Testis (tissue), 2 donors: ENCODE data around the gene ATG5.

Experiments used
- POLR2A ChIP-seq: fragments of 450-650 bp; IDR thresholded peaks from one replicate; pipeline ENCODE4 v1.6.1; 2017; ENCODE audit warnings: antibody characterized with exemption, mild to moderate bottlenecking, moderate library complexity
- TF ChIP-seq, protein P1 (sequence below), 3 experiments: fragments of 450-650 bp in 2 of 3; fragments of 200-600 bp in 1 of 3; sonication (generic) in 1 of 3; IDR thresholded peaks; one replicate each; pipeline ENCODE4 v1.5.1; 2016 to 2019; ENCODE audit warnings: antibody characterized with exemption in 3 of 3, mild to moderate bottlenecking in 2 of 3, moderate library complexity in 1 of 3

DNA sequence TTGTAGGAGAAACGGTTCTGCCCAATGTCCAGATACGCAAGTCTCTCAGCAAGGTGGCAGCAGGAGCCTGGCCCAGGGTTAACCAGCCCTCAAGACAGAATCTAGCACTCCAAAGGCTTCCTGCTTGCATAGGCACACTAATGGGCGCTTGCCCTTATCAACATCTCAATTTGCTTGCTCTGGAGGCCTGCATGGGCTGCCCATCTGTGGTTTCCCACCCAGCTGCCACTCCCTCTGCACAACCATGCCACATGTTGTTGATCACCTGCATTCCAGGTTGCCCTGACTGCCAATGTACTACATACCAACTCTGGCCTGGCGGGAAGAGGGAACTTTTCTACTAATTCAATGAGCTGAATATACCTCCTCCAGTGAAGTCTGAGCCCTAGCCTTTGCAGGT lies 74.6 kb downstream of the ATG5 start:
- TF ChIP-seq, protein P1, sequence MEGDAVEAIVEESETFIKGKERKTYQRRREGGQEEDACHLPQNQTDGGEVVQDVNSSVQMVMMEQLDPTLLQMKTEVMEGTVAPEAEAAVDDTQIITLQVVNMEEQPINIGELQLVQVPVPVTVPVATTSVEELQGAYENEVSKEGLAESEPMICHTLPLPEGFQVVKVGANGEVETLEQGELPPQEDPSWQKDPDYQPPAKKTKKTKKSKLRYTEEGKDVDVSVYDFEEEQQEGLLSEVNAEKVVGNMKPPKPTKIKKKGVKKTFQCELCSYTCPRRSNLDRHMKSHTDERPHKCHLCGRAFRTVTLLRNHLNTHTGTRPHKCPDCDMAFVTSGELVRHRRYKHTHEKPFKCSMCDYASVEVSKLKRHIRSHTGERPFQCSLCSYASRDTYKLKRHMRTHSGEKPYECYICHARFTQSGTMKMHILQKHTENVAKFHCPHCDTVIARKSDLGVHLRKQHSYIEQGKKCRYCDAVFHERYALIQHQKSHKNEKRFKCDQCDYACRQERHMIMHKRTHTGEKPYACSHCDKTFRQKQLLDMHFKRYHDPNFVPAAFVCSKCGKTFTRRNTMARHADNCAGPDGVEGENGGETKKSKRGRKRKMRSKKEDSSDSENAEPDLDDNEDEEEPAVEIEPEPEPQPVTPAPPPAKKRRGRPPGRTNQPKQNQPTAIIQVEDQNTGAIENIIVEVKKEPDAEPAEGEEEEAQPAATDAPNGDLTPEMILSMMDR (IDR thresholded peaks at IDR 0.05) = no peak
- no peak for TF ChIP-seq POLR2A
